ENCODE data around the gene GNAT1. TPM values are rescaled to one million over a fixed set of nuclear protein-coding genes. Genes with fewer than 3 reads are reported as not detected.

The GNAT1 gene
- total RNA-seq, 4 donors from 2014 or later, result not detected

DNA sequence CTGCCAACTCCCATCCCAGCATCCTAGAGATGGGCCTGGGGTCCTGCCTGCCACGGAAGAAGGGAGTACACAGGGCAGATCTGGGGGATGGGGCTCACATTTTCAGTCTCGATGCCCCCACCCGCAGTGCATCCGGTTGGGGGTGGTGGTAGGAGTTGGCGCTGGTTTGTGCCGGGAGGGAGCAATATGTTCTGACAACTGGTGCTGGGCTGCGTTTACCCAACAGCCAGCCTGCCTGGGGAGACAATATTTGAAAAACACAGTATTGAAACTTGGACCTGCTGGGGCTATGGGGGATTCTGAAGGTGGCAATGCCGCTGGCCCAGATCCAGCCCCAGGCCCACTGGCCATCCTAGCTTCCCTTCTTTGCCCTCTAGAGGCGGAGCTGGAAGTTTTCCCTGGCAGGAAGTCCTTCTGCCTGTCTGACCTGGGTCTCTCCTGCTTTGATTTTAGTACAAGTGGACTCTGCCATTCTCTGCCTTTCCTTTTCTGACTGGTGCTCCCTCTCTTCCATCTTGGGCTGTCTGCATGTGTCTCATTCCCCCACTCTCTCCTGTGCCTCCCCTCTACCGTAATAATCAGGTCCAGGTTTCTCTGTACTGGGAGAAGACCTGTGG lies 32.8 kb upstream of the GNAT1 start:
- Histone ChIP-seq H3K4me3 (no peak overlapping the region), H3K27ac (peak overlapping the region in 1 of 4 donors; percentile 25), H3K36me3 (no peaks in the 10 kb centered on the region), H3K27me3 (no peaks in the 10 kb centered on the region), H3K9me3 (no peaks in the 10 kb centered on the region), H3K4me1 (peaks cover 0 to 63% (median 13%) of the 10 kb centered on the region in 4 donors)
- TF ChIP-seq, protein P1, sequence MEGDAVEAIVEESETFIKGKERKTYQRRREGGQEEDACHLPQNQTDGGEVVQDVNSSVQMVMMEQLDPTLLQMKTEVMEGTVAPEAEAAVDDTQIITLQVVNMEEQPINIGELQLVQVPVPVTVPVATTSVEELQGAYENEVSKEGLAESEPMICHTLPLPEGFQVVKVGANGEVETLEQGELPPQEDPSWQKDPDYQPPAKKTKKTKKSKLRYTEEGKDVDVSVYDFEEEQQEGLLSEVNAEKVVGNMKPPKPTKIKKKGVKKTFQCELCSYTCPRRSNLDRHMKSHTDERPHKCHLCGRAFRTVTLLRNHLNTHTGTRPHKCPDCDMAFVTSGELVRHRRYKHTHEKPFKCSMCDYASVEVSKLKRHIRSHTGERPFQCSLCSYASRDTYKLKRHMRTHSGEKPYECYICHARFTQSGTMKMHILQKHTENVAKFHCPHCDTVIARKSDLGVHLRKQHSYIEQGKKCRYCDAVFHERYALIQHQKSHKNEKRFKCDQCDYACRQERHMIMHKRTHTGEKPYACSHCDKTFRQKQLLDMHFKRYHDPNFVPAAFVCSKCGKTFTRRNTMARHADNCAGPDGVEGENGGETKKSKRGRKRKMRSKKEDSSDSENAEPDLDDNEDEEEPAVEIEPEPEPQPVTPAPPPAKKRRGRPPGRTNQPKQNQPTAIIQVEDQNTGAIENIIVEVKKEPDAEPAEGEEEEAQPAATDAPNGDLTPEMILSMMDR (IDR thresholded peaks at IDR 0.05), result no peak
- no peak for TF ChIP-seq POLR2A (IDR thresholded peaks at IDR 0.05)
- no peak for DNase-seq

DNA sequence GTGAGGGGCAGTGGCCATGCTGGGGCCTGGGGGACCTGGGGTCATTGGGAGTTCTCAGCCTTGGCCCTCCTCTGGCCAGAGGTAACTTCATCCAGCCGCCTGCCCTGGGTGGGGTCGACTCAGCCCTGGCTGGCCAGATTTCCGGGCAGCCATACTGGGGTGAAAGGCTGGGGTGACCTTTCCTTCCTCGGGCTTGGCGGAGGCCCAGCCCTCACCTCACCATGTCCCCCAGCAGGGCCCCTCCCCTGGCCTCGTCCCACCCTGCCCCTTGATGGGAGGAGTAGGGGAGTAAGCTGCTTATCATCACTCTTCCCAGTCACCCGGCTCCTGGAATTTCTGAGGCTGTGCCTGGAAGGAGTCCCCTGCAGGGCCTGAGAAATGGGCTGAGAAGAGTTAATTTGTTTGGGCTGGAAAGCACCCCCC lies 30.8 kb upstream of the GNAT1 start:
- Histone ChIP-seq H3K27ac (peak overlapping the region in 3 of 4 donors; percentile 18 to 65 (median 43)), H3K4me1 (peaks cover under 1 to 70% (median 3%) of the 10 kb centered on the region in 4 donors), H3K36me3 (no peaks in the 10 kb centered on the region), H3K9me3 (no peaks in the 10 kb centered on the region), H3K4me3 (no peak overlapping the region), H3K27me3 (no peaks in the 10 kb centered on the region)
- DNase-seq, result peak in 1 of 3 donors; percentile 51
- TF ChIP-seq POLR2A (IDR thresholded peaks at IDR 0.05), result no peak
- TF ChIP-seq, protein P1 (IDR thresholded peaks at IDR 0.05), result no peak

DNA sequence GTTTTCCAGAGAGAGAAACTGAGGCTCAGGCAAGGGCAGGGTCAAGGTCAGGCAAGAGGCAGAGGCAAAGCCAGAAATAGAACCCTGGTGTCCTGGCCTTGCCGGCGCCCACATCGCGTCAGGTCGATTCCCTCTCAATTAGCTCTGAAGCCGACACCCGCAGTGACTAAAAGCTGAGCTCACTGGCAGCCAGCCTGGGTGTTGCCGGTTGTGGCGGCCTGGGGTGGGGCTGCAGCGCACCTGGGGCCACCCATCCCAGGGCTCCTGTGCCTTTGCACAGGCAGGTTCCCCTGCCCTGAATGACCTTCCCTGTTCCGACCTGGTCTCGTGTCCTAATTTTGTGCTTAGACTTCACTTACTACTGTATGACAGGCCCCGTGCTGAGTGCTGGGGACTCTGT lies 30.1 kb upstream of the GNAT1 start:
- Histone ChIP-seq H3K9me3 (no peaks in the 10 kb centered on the region), H3K4me3 (no peak overlapping the region), H3K27me3 (no peaks in the 10 kb centered on the region), H3K4me1 (peaks cover 0 to 70% (median 5%) of the 10 kb centered on the region in 4 donors), H3K36me3 (no peaks in the 10 kb centered on the region), H3K27ac (peak overlapping the region; percentile 10 to 65 (median 30))
- peak in 2 of 3 donors; percentile 79 to 83 for DNase-seq
- TF ChIP-seq POLR2A (IDR thresholded peaks at IDR 0.05), result peak in 1 of 2 donors; percentile 21
- TF ChIP-seq, protein P1 (IDR thresholded peaks at IDR 0.05), result no peak

DNA sequence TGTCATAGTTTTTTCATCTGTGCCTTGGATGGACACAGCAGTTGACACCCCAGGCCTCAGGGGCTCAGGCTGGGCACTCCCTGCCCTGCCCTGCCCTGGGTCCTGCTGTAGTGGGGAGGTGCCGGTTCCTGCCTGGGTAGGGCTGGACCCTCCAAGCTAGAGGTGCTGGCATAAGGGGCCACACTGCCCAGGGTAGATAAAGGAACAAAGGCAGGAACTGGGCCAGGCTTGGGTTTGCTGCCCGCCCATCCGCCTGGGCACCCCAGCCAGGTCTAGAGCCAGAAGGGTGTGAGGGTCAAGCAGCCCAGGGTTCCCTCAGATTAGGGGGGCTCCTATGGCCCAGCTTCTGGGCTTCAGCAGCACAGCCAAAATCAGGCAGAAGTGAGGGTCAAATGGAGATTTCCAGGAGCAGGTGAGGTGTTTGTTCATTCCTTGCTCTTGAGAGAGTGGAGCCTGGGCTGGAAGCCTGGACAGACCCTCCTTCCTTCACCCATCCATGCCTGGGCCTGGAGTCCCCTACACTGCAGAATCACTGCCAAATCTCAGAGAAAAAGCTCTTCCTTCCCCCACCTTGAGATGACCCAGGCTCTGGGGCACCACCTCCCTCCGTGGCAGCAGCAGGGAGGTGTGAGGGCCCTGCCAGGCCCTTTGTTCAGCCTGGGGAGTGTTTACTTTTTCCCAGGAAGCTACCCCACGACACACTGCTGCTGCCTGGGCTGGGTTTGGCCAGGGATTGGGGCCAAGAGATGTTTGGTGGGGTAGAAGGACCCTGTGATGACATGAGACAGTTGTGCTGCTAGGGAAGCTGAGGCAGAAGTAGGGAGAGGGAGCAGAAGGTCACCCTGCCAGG lies 29.2 kb upstream of the GNAT1 start:
- Histone ChIP-seq H3K27ac (peak overlapping the region in 3 of 4 donors; percentile 18 to 65 (median 43)), H3K27me3 (no peaks in the 10 kb centered on the region), H3K36me3 (no peaks in the 10 kb centered on the region), H3K4me3 (no peak overlapping the region), H3K4me1 (peaks cover 0 to 72% (median 6%) of the 10 kb centered on the region in 4 donors), H3K9me3 (no peaks in the 10 kb centered on the region)
- TF ChIP-seq, protein P1 (IDR thresholded peaks at IDR 0.05), result no peak
- TF ChIP-seq POLR2A (IDR thresholded peaks at IDR 0.05), result no peak
- DNase-seq, result no peak

DNA sequence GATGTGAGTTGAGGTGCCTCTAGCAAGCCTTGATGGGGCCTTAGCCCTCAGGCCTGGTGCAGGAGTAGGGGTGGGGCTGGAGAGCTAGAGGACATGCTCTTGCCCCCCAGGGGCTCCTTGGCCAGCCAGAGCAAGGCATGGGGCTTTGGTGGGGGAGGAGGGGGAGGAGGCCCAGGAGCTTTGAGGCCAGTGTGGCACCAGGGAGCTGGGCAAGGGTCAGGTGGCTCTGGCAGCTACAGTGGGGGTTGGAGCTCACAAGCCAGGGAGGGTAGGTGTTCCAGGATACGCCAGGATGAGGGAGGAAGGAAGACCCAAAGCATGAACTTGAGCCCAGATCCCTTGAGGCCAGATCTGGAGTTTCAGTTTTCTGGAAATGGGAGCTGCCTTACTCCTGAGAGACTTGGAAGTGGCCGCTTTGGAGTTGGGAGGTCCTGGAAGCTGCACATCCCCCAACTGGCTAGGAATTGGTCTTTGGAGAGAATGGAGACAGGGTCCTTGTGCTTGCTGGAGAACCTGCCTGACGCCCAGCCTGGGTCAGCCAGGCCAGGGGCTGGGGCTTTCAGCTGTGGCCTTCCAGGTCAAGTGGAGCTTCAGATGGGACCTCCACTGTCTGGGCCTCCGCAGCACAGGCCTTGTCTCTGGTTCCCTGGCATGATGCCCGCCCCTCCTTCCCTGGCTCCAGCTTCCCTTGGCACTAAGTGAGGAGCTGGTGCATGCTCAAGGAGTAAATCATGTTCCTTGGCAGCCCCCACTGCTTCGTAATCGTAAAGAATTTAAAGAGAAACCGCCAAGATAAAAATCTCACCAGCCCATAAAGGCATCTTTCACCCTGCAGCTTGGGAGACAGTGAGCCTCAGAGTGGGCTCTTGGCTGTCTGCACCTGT lies 27.6 kb upstream of the GNAT1 start:
- no peaks in the 10 kb centered on the region for H3K9me3 ChIP-seq
- no peak overlapping the region for H3K4me3 ChIP-seq
- DNase-seq, result peak in 1 of 3 donors; percentile 68
- H3K27me3 ChIP-seq, result no peaks in the 10 kb centered on the region
- TF ChIP-seq, protein P1 (IDR thresholded peaks at IDR 0.05), result no peak
- TF ChIP-seq POLR2A (IDR thresholded peaks at IDR 0.05), result no peak
- H3K27ac ChIP-seq, result peak overlapping the region in 3 of 4 donors; percentile 18 to 39 (median 31)
- no peaks in the 10 kb centered on the region for H3K36me3 ChIP-seq
- H3K4me1 ChIP-seq, result peaks cover 0 to 74% (median 6%) of the 10 kb centered on the region in 4 donors
